Neural progenitor cell (in vitro differentiated cells): ENCODE data around the gene ZFAND2B.

Experiments
- CTCF ChIP-seq: fragments of 200-600 bp; sonication (generic); IDR thresholded peaks from 2 replicates; pipeline ENCODE4 v1.5.1; 2017; ENCODE audit warnings: antibody characterized with exemption, mild to moderate bottlenecking
- EZH2 ChIP-seq: fragments of 200-600 bp; sonication (generic); IDR thresholded peaks from 2 replicates; pipeline ENCODE4 v1.6.1; 2017; ENCODE audit warnings: antibody characterized with exemption, mild to moderate bottlenecking, moderate library complexity

GRCh38 chr2:219161097-219161496 is 45.5 kb upstream of the ZFAND2B start:
- no peak for TF ChIP-seq EZH2
- no peak for TF ChIP-seq CTCF
